ENCODE measurements around the gene FXR1.

The FXR1 gene

DNA sequence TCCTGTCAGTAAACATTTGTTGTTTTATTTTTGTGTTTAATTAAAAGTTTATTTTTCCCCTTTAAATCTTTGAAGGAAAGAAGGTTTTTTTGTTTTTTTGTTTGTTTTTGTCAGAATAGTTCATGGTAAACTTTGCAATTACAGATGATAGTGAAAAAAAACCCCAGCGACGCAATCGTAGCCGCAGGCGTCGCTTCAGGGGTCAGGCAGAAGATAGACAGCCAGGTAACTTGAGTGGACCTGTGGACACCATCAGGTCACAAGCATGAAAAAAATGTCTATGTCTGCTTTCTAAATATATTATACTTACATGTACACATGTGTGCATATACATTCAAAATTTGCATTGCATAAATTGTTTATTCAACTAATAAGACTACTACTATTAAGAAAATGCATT, 58.5 kb downstream of the FXR1 start:
- TF ChIP-seq, protein P1, sequence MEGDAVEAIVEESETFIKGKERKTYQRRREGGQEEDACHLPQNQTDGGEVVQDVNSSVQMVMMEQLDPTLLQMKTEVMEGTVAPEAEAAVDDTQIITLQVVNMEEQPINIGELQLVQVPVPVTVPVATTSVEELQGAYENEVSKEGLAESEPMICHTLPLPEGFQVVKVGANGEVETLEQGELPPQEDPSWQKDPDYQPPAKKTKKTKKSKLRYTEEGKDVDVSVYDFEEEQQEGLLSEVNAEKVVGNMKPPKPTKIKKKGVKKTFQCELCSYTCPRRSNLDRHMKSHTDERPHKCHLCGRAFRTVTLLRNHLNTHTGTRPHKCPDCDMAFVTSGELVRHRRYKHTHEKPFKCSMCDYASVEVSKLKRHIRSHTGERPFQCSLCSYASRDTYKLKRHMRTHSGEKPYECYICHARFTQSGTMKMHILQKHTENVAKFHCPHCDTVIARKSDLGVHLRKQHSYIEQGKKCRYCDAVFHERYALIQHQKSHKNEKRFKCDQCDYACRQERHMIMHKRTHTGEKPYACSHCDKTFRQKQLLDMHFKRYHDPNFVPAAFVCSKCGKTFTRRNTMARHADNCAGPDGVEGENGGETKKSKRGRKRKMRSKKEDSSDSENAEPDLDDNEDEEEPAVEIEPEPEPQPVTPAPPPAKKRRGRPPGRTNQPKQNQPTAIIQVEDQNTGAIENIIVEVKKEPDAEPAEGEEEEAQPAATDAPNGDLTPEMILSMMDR (conservative IDR thresholded peaks at IDR 0.05; ENCODE audit: low read length): no peak
- DNase-seq (ENCODE audit: low read depth): no peak

DNA sequence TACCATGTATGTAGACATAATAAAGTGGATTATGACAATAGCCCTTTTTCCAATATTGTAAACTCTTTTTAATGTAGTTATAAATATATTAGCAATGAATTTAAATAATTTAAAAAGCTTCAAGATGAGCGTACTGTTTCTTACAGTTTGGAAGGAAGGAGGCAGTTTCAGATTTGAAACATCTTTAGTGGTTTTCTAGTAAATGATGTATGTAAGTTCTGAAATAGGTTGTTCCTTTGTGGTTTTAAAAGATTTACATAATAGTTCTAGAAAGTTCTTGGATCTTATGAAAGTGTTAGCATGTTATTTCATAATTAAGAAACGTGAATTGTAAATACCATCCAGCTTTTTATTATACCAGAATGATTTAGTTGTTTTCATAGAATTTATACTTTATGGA, 61.1 kb downstream of the FXR1 start:
- no peak overlapping the region for H3K4me3 ChIP-seq (ENCODE audit: low read length)
- TF ChIP-seq, protein P1 (conservative IDR thresholded peaks at IDR 0.05; ENCODE audit: low read length): no peak
- no peak for DNase-seq (ENCODE audit: low read depth)

More for the DNA sequence above, 58.5 kb downstream of the FXR1 start:
- no peak overlapping the region for H3K4me3 ChIP-seq (ENCODE audit: low read length)

- TF ChIP-seq, protein P1 (conservative IDR thresholded peaks at IDR 0.05; ENCODE audit: low read length): no peak
- DNase-seq (ENCODE audit: low read depth): no peak
- no peak overlapping the region for H3K4me3 ChIP-seq (ENCODE audit: low read length)
Observed at GRCh38 chr3:180974286-180974685, 61.8 kb downstream of the FXR1 start.

DNA sequence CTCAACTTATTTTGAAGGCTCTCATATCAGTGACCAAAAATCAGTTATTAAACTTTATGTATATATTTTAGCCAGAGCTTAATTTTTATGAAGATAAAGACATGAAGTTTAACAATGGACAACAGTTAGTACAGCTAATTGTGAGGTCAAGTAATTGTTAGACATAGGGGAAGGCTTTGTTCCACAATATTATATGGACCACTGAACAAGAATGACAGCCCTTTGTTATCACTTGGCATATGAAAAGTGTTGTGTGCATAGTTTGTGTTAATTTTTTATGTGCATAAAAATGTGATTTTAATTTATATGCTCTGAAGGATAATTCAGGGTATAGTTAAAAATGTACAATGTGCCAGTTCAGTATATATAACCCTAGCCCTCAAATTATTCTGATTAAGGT, 65.0 kb downstream of the FXR1 start:
- DNase-seq (ENCODE audit: low read depth): no peak
- H3K4me3 ChIP-seq (ENCODE audit: low read length): no peak overlapping the region

DNA sequence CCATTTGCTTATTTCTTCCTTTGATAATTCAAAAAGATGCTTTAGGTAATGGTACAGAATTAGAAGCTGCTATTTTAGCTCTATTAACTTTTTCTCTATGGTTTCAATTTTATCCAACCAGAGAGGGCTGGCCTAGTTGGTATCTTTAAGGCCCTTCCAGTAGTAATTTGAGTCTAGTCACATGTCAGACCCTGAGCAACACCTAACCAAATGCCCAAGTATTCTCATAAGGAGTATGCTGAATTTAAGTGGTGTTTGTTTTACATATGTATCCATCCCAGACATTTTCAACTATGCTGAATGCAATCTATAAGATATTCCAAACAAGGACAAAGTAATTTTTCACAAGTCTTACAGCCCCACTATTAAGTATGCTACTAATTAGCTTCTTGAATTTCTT, 67.5 kb downstream of the FXR1 start:
- H3K4me3 ChIP-seq (ENCODE audit: low read length): no peak overlapping the region
- TF ChIP-seq, protein P1 (conservative IDR thresholded peaks at IDR 0.05; ENCODE audit: low read length): no peak
- no peak for DNase-seq (ENCODE audit: low read depth)

More for the DNA sequence above, 65.0 kb downstream of the FXR1 start:
- TF ChIP-seq, protein P1 (conservative IDR thresholded peaks at IDR 0.05; ENCODE audit: low read length): no peak

- TF ChIP-seq, protein P1 (conservative IDR thresholded peaks at IDR 0.05; ENCODE audit: low read length): no peak
- no peak overlapping the region for H3K4me3 ChIP-seq (ENCODE audit: low read length)
- DNase-seq (ENCODE audit: low read depth): peak; percentile 25
Observed at GRCh38 chr3:180980611-180981010, 68.1 kb downstream of the FXR1 start.

- no peak for DNase-seq (ENCODE audit: low read depth)
- TF ChIP-seq, protein P1 (conservative IDR thresholded peaks at IDR 0.05; ENCODE audit: low read length): no peak
- H3K4me3 ChIP-seq (ENCODE audit: low read length): no peak overlapping the region
Observed at GRCh38 chr3:180981912-180982311, 69.4 kb downstream of the FXR1 start.

Data from AG10803 (cell line).